AG09319 (cell line): ENCODE data around the gene MPP4.

Experiments used
- DNase-seq: peaks from one replicate; pipeline ENCODE4 v3.0.0-alpha.2; 2010; ENCODE audit warnings: low read depth; ENCODE audit errors: extremely low read depth
- CTCF ChIP-seq: IDR thresholded peaks from 2 replicates; pipeline ENCODE4 v1.5.1; 2011; ENCODE audit warnings: low read depth, mild to moderate bottlenecking, inconsistent platforms, low read length, moderate library complexity

The MPP4 gene

GRCh38 chr2:201698588-201699226, at the start of gene MPP4:
TSS of gene MPP4 (minus strand) at chr2:201698644. CDS start at chr2:201693954, 4,690 bp downstream.
- TF ChIP-seq CTCF = no peak
- no peak for DNase-seq

- TF ChIP-seq CTCF = no peak
- no peak for DNase-seq
Observed at GRCh38 chr2:201746551-201746950, 48.1 kb upstream of the MPP4 start.

GRCh38 chr2:201735486-201735885, 37.0 kb upstream of the MPP4 start:
- no peak for DNase-seq
- no peak for TF ChIP-seq CTCF

- no peak for DNase-seq
- TF ChIP-seq CTCF = no peak
Observed at GRCh38 chr2:201734111-201734510, 35.7 kb upstream of the MPP4 start.

- no peak for TF ChIP-seq CTCF
- DNase-seq = no peak
Observed at GRCh38 chr2:201733544-201733943, 35.1 kb upstream of the MPP4 start.

GRCh38 chr2:201730651-201731285, 32.3 kb upstream of the MPP4 start:
- no peak for TF ChIP-seq CTCF
- no peak for DNase-seq

- no peak for DNase-seq
Observed at GRCh38 chr2:201715459-201715858, 17.0 kb upstream of the MPP4 start.

More at GRCh38 chr2:201715459-201715858, 17.0 kb upstream of the MPP4 start:
- no peak for TF ChIP-seq CTCF
